ENCODE data around the gene CYP39A1. TPM values are rescaled to one million over a fixed set of nuclear protein-coding genes. Genes with fewer than 3 reads are reported as not detected.
A peak's percentile ranks its signal among the peaks of the same experiment; 100 is the strongest.

CYP39A1 gene
- total RNA-seq, 4 donors from 2014 or later, result 7.6 to 55.9 (median 23.2) TPM

GRCh38 chr6:46507426-46507825 lies 145.2 kb downstream of the CYP39A1 start:
- Histone ChIP-seq H3K27me3 (no peaks in the 10 kb centered on the region), H3K4me1 (peaks cover 10 to 84% (median 14%) of the 10 kb centered on the region in 3 donors), H3K4me3 (no peak overlapping the region), H3K9me3 (no peaks in the 10 kb centered on the region), H3K27ac (peak overlapping the region in 2 of 4 donors; percentile 34 to 65), H3K36me3 (no peaks in the 10 kb centered on the region)
- no peak for TF ChIP-seq EP300 (IDR thresholded peaks at IDR 0.05)
- no peak for TF ChIP-seq POLR2A (IDR thresholded peaks at IDR 0.05)
- no peak for ATAC-seq

GRCh38 chr6:46505693-46506512 lies 146.7 kb downstream of the CYP39A1 start:
- Histone ChIP-seq H3K27me3 (no peaks in the 10 kb centered on the region), H3K36me3 (no peaks in the 10 kb centered on the region), H3K27ac (peak overlapping the region in 2 of 4 donors; percentile 23 to 81), H3K9me3 (no peaks in the 10 kb centered on the region), H3K4me1 (peaks cover 2 to 82% (median 9%) of the 10 kb centered on the region in 3 donors), H3K4me3 (no peak overlapping the region)
- WGBS, 2 donors (ENCODE audit: low coverage in 1 of 2), result 47 to 73% methylated on average over 7 of the region's 7 CpGs
- TF ChIP-seq CTCF (IDR thresholded peaks at IDR 0.05) (no peak), EP300 (IDR thresholded peaks at IDR 0.05) (no peak), POLR2AphosphoS5 (IDR thresholded peaks at IDR 0.05) (peak; percentile 71), POLR2A (IDR thresholded peaks at IDR 0.05) (no peak)
- no peak for ATAC-seq

- H3K27ac ChIP-seq, result peak overlapping the region in 1 of 4 donors; percentile 81
- no peaks in the 10 kb centered on the region for H3K9me3 ChIP-seq
- no peak for ATAC-seq
- TF ChIP-seq CTCF (IDR thresholded peaks at IDR 0.05) (no peak), POLR2AphosphoS5 (IDR thresholded peaks at IDR 0.05) (no peak), EP300 (IDR thresholded peaks at IDR 0.05) (no peak)
- no peak overlapping the region for H3K4me3 ChIP-seq
- H3K27me3 ChIP-seq, result no peaks in the 10 kb centered on the region
- H3K36me3 ChIP-seq, result no peaks in the 10 kb centered on the region
- peaks cover 0 to 66% (median 2%) of the 10 kb centered on the region in 3 donors for H3K4me1 ChIP-seq
Observed at GRCh38 chr6:46504242-46504641, 148.4 kb downstream of the CYP39A1 start.

- 14 to 42% methylated on average over 1 to 2 of the region's 2 CpGs for WGBS, 2 donors (ENCODE audit: low coverage in 1 of 2)
- H3K36me3 ChIP-seq, result no peaks in the 10 kb centered on the region
- no peak overlapping the region for H3K4me3 ChIP-seq
- TF ChIP-seq CTCF (IDR thresholded peaks at IDR 0.05) (no peak), POLR2AphosphoS5 (IDR thresholded peaks at IDR 0.05) (peak; percentile 81)
- H3K9me3 ChIP-seq, result no peaks in the 10 kb centered on the region
- peak overlapping the region; percentile 64 to 89 (median 78) for H3K27ac ChIP-seq
- H3K27me3 ChIP-seq, result no peaks in the 10 kb centered on the region
- peak; percentile 77 for ATAC-seq
- H3K4me1 ChIP-seq, result peaks cover 0 to 58% (median 2%) of the 10 kb centered on the region in 3 donors
Observed at GRCh38 chr6:46502486-46503119, 150.0 kb downstream of the CYP39A1 start.

- no peak overlapping the region for H3K4me3 ChIP-seq
- no peaks in the 10 kb centered on the region for H3K27me3 ChIP-seq
- no peak for ATAC-seq
- WGBS, 2 donors (ENCODE audit: low coverage in 1 of 2), result 76 to 77% methylated on average over 7 to 8 of the region's 8 CpGs
- no peaks in the 10 kb centered on the region for H3K9me3 ChIP-seq
- H3K36me3 ChIP-seq, result no peaks in the 10 kb centered on the region
- peak overlapping the region in 3 of 4 donors; percentile 64 to 89 (median 81) for H3K27ac ChIP-seq
- TF ChIP-seq POLR2AphosphoS5 (IDR thresholded peaks at IDR 0.05), result peak; percentile 35
- no peak for TF ChIP-seq CTCF (IDR thresholded peaks at IDR 0.05)
- H3K4me1 ChIP-seq, result peaks cover 0 to 51% (median 2%) of the 10 kb centered on the region in 3 donors
Observed at GRCh38 chr6:46501136-46502089, 151.2 kb downstream of the CYP39A1 start.

Data from gastroesophageal sphincter (tissue), 4 donors.